Stimulated activated naive CD8-positive, alpha-beta T cell treated with anti-CD3 and anti-CD28 coated beads, Interleukin-15, Interleukin-2, amounts not matched to agents 100 U/mL and 50 U/mL, for 24 hours (primary cell): ENCODE data around the gene SCARF2.
"Not testable (repeated sequence)": the region's sequence is repeated elsewhere in the genome, so short reads cannot be mapped to it uniquely, and the experiment has no call there.

Experiments
- ATAC-seq: fragments of 150-1000 bp; cut with Tn5 transposase; one replicate; pipeline ENCODE4 v1.10.0; 2021
- DNase-seq: peaks from one replicate; pipeline ENCODE4 v3.0.0; 2021

SCARF2 gene

GRCh38 chr22:20427104-20427944 lies 10.3 kb downstream of the SCARF2 start:
- ATAC-seq, result no peak
- no peak for DNase-seq

GRCh38 chr22:20426259-20426615 lies 11.4 kb downstream of the SCARF2 start:
- DNase-seq (no peak), ATAC-seq (no peak)

- ATAC-seq (no peak), DNase-seq (no peak)
These were observed 11.9 kb downstream of the SCARF2 start for GRCh38 chr22:20425566-20426258.

GRCh38 chr22:20424932-20425565 lies 12.6 kb downstream of the SCARF2 start:
- ATAC-seq (no peak), DNase-seq (no peak)

- DNase-seq (no peak), ATAC-seq (no peak)
These were observed 13.1 kb downstream of the SCARF2 start for GRCh38 chr22:20424568-20424931.

- no peak for DNase-seq
- ATAC-seq, result no peak
These were observed 13.6 kb downstream of the SCARF2 start for GRCh38 chr22:20423906-20424551.

GRCh38 chr22:20423008-20423905 lies 14.4 kb downstream of the SCARF2 start:
- DNase-seq, result no peak
- no peak for ATAC-seq

- DNase-seq, result no peak
- ATAC-seq, result peak; percentile 33
These were observed 15.2 kb downstream of the SCARF2 start for GRCh38 chr22:20422271-20423007.

GRCh38 chr22:20421507-20421874 lies 16.1 kb downstream of the SCARF2 start:
- DNase-seq, result no peak
- ATAC-seq, result no peak

GRCh38 chr22:20420157-20420842 lies 17.3 kb downstream of the SCARF2 start:
- ATAC-seq, result no peak

GRCh38 chr22:20419664-20419951 lies 18.0 kb downstream of the SCARF2 start:
- ATAC-seq (no peak), DNase-seq (no peak)

More at GRCh38 chr22:20420157-20420842, 17.3 kb downstream of the SCARF2 start:
- no peak for DNase-seq

- ATAC-seq (peak; percentile 63), DNase-seq (peak; percentile 73)
These were observed 19.3 kb downstream of the SCARF2 start for GRCh38 chr22:20418211-20418788.

- not testable (repeated sequence) for DNase-seq, ATAC-seq
These were observed 21.9 kb downstream of the SCARF2 start for GRCh38 chr22:20415699-20416098.

- not testable (repeated sequence) for DNase-seq, ATAC-seq
These were observed 22.4 kb downstream of the SCARF2 start for GRCh38 chr22:20415241-20415640.

GRCh38 chr22:20414450-20414849 lies 23.2 kb downstream of the SCARF2 start:
- no peak for DNase-seq
- ATAC-seq, result no peak

- no peak for ATAC-seq
- no peak for DNase-seq
These were observed 23.6 kb downstream of the SCARF2 start for GRCh38 chr22:20414059-20414440.

- DNase-seq (no peak), ATAC-seq (no peak)
These were observed 24.2 kb downstream of the SCARF2 start for GRCh38 chr22:20413217-20414058.

- DNase-seq, result no peak
- no peak for ATAC-seq
These were observed 25.0 kb downstream of the SCARF2 start for GRCh38 chr22:20412474-20413216.
